Cardiac muscle cell (in vitro differentiated cells and primary cell): ENCODE results near the gene MAP2K7. TPM values are rescaled to one million over a fixed set of nuclear protein-coding genes. Genes with fewer than 3 reads are reported as not detected.

Experiments
- DNase-seq, 2 donors: peaks; one replicate each; pipeline versions ENCODE4 v3.0.0 to v3.0.0-alpha.2; 2010 to 2017; ENCODE audit warnings: low read depth in 1 of 2, low spot score in 1 of 2
- H3K27ac ChIP-seq: fragments of 200-600 bp; sonication (generic); 2 replicates; pipeline ENCODE4 v1.5.1; 2016
- H3K27me3 ChIP-seq: fragments of 200-600 bp; sonication (generic); 2 replicates; pipeline ENCODE4 v1.6.0; 2016; ENCODE audit warnings: control low read depth
- H3K36me3 ChIP-seq: fragments of 200-600 bp; sonication (generic); 2 replicates; pipeline ENCODE4 v1.5.1; 2016; ENCODE audit warnings: control low read depth
- H3K4me1 ChIP-seq: fragments of 200-600 bp; sonication (generic); 2 replicates; pipeline ENCODE4 v1.8.1; 2017; ENCODE audit warnings: low read depth, mild to moderate bottlenecking, mixed run types
- H3K4me3 ChIP-seq: fragments of 200-600 bp; sonication (generic); 2 replicates; pipeline ENCODE4 v1.5.1; 2016; ENCODE audit warnings: mild to moderate bottlenecking
- H3K9me3 ChIP-seq: fragments of 200-600 bp; sonication (generic); 2 replicates; pipeline ENCODE4 v1.5.1; 2017; ENCODE audit warnings: low read depth, mild to moderate bottlenecking, control low read depth
- CTCF ChIP-seq: IDR thresholded peaks from 2 replicates; pipeline ENCODE4 v1.5.1; 2012; ENCODE audit warnings: low read depth, mild to moderate bottlenecking, low read length
- polyA plus RNA-seq: library from polyadenylated mRNA; unstranded; fragments of >200 nt; fragmentation: Nextera tagmentation; extraction: Ambion mirVana; gene quantifications from 2 replicates; pipeline ENCODE4 v1.2.1, GENCODE V29; 2016
- total RNA-seq: library from RNA; depleted of rRNA; stranded (reverse); fragments of >200 nt; gene quantifications from 2 replicates; pipeline ENCODE4 v1.2.3, GENCODE V29; 2016

Gene MAP2K7
- total and polyA plus RNA-seq, 2 experiments from 2014 or later = 12.4 to 24.1 TPM

- peaks cover 49% of the 10 kb centered on the region for H3K27me3 ChIP-seq
- H3K27ac ChIP-seq = no peak overlapping the region
- H3K4me1 ChIP-seq = peaks cover 5% of the 10 kb centered on the region
- peaks cover 21% of the 10 kb centered on the region for H3K36me3 ChIP-seq
- TF ChIP-seq CTCF = no peak
- no peak for DNase-seq
- no peaks in the 10 kb centered on the region for H3K9me3 ChIP-seq
- no peak overlapping the region for H3K4me3 ChIP-seq
Observed at GRCh38 chr19:7913652-7914051, 10.0 kb downstream of the MAP2K7 start.

DNA sequence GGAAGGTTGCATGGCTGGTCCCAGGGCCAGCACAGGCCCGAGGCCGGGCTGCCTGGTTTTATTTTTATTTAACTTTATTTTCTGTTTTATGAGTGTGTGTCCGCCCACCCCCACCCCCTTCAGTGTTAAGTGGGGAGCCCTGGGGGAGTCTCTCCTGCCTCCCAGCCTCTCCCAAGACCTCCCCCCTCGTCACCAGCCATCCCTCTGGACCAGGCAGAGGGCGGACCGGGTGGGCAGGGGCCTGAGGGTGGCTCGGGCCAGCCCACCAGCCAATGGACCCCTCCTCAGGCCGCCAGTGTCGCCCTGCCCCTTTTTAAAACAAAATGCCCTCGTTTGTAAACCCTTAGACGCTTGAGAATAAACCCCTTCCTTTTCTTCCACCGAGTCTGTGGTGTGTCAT lies 10.4 kb downstream of the MAP2K7 start:
- peaks cover 5% of the 10 kb centered on the region for H3K4me1 ChIP-seq
- peaks cover 51% of the 10 kb centered on the region for H3K27me3 ChIP-seq
- H3K4me3 ChIP-seq = no peak overlapping the region
- TF ChIP-seq CTCF = no peak
- H3K36me3 ChIP-seq = peaks cover 21% of the 10 kb centered on the region
- H3K27ac ChIP-seq = no peak overlapping the region
- H3K9me3 ChIP-seq = no peaks in the 10 kb centered on the region
- no peak for DNase-seq

- Histone ChIP-seq H3K4me1 (peaks cover 5% of the 10 kb centered on the region), H3K9me3 (no peaks in the 10 kb centered on the region), H3K4me3 (no peak within 1 kb of the TSS), H3K36me3 (peaks cover 21% of the 10 kb centered on the region), H3K27ac (no peak within 1 kb of the TSS), H3K27me3 (peaks cover 51% of the 10 kb centered on the region)
- no peak for TF ChIP-seq CTCF
- no peak for DNase-seq
Observed at GRCh38 chr19:7914598-7915045, 10.9 kb downstream of the MAP2K7 start, which contains the start of gene TGFBR3L. Gene TGFBR3L, plus strand, starts transcription at chr19:7914830.

DNA sequence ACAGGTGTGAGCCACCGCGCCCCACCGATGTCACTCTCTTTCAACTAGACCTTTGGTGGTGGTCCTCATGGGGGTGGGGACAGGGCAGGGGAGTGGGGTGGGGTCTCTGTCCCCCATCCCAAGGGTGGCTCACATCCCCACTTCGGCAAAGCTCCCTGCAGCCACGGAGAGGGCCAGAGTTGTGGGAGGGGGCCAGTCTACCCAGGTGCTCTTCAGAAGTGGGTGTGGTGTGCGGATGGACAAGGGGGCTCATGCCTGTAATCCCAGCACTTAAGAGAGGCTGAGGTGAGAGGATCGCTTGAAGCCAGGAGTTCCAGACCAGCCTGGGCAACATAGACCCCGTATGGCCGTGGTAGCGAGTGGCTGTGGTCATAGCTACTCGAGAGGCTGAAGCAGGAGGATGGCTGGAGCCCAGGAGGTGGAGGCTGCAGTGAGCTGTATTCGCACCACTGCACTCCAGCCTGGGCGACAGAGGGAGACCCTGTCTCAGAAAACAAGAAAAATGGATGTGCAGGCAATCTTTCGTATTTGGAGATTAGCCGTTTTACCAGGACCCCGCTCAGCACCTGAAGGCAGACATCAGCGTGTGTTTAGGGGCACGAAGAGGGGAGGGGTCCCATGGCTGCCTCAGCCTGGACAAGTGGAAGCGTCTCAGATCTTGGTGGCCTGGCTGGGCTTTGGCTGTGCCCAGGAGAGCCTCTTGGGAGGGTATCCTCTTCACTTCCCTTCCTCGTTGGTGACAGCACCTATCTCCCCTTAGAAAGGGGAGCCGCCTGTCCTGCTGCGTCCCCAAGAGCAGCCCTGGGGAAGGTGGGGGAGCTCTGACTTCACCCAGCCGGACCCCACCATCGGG lies 11.8 kb downstream of the MAP2K7 start:
- Histone ChIP-seq H3K4me3 (peak overlapping the region; percentile 29), H3K36me3 (peaks cover 19% of the 10 kb centered on the region), H3K27me3 (peaks cover 51% of the 10 kb centered on the region), H3K9me3 (no peaks in the 10 kb centered on the region), H3K27ac (no peak overlapping the region), H3K4me1 (peaks cover 5% of the 10 kb centered on the region)
- no peak for TF ChIP-seq CTCF
- DNase-seq = no peak

DNA sequence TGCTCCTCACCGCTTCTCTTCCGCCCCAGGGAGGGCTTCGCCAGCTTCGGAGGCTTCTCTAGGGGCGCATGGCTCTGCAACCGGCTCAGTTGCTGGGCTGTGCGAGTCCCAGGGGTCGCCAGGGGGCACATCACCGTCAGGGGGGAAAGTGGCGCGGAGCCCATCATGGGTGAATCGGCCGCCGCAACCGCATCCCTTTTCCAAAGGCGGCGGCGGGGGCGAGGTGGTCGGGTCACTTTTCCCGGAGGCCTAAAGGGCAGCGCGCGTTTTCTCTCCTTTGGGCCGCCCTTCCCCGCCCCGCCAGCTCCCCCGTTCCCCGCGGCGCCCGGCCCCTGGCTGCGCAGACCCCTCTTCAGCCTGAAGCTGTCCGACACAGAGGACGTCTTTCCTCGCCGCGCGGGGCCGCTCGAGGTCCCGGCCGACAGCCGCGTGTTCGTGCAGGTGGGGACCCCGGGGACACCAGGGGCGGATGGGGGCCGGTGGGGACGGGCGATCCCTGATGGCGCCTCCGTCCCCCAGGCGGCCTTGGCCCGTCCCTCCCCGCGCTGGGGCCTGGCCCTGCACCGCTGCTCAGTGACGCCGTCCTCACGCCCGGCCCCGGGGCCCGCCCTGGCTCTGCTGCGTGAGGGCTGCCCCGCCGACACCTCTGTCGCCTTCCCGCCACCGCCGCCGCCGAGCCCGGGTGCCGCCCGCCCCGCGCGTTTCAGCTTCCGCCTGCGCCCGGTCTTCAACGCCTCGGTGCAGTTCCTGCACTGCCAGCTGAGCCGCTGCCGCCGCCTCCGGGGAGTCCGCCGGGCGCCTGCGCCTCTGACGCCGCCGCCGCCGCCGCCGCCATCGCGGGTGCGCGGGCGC lies 12.7 kb downstream of the MAP2K7 start:
- H3K9me3 ChIP-seq = no peaks in the 10 kb centered on the region
- H3K4me3 ChIP-seq = peak overlapping the region; percentile 29
- H3K36me3 ChIP-seq = peaks cover 13% of the 10 kb centered on the region
- H3K27me3 ChIP-seq = peaks cover 51% of the 10 kb centered on the region
- H3K4me1 ChIP-seq = peaks cover 5% of the 10 kb centered on the region
- DNase-seq = peak in 1 of 2 donors; percentile 34
- H3K27ac ChIP-seq = no peak overlapping the region
- no peak for TF ChIP-seq CTCF
